Activated CD8-positive, alpha-beta memory T cell treated with anti-CD3 and anti-CD28 coated beads, Interleukin-2, amount 50 U/mL, for 24 hours (primary cell): ENCODE data around the gene DSTYK.
"Not testable (repeated sequence)": the region's sequence is repeated elsewhere in the genome, so short reads cannot be mapped to it uniquely, and the experiment has no call there.

Experiments used
- DNase-seq: peaks from one replicate; pipeline ENCODE4 v3.0.0-alpha.2; 2020; ENCODE audit errors: extremely low read depth

DSTYK gene

DNA sequence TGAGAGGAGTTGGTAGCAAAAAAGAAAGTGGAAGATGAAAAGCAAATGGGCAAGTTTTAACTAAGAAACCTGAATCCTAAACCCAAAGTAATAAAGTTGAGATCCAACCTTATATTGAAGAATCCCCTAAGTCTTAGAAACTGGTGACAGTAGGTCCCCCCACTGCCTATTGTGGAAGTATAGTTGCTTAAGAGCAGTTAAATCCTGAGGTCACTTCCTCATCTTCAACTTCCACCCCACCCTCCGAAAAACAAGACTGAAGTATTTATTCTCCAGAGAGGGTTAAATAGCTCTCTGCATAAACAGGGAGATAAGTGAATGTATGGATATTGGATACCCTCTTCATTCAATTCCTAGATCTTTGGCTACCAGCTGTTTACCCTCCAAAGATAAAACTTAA lies 3.3 kb upstream of the DSTYK start:
- DNase-seq = no peak

DNA sequence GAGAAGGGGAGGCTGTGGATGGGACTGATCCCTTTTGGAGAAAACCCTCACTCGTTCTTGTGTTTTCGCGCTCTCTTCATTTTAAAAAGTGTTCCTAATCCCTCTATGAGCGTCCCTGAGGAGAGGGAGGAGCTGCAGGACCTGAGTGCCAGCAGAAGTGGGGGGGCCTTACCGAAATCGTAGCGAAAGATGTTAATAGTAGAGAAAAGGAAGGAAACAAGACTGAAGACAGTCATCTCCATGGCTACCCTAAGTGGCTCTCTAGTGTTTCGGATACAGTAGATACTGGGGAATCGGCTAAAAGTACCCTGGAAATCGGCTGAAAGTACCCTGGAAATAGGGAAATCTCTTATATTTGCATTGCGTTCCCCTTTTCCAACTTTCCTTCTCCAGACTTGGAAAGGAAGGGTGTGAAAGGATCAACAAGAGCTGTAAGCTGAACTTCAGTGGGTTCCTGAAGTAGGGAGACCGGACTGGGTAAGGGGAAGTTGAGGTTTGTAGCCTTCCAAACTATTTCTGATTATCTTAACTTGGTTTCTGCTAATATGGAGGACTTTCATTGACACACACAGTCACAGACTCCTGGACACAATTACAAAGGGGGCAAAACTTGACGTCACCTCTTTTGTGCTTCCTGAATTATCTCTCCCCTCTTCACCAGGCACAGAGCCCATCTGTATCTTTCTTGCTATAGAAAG lies 486 bp upstream of the DSTYK start:
- DNase-seq = no peak

DNA sequence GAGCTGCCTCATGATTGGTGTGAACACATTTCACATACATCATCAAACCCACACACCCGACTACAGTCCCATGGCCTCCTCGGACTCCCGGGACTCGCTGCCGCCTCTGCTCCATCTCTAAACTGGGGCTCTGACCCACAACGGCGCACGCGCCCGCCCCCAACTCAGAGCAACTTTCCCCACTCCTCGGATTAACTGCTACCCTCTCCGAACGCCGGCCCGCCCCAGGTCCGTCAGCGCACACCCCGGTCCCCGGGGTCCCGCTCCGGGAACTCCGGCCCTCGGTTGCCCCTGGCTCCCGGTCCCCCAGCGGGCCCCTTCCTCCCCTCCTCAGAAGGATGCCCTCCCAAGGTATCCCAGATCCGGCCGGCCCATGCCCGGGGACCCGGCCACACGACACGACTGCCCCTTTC lies 740 bp downstream of the DSTYK start:
- no peak for DNase-seq

DNA sequence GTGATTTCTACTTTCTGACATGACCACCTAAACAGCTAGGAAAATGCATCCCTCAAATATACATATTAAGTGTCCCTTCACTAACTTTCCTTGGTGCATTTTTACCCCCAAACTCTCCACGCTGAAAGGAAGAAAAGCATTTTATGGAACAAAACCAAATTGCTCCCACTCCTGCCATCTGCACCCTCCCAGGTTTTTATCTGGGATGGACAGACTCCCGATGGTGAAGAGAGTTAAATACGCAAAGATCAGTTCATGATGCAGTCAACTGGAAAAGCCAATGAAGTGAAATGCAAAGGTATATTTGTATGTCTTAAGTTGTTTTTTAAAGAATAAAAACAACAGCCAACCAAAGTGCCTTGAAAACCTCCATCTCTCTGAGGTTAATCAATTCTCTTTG lies 2.7 kb downstream of the DSTYK start:
- DNase-seq = no peak

DNA sequence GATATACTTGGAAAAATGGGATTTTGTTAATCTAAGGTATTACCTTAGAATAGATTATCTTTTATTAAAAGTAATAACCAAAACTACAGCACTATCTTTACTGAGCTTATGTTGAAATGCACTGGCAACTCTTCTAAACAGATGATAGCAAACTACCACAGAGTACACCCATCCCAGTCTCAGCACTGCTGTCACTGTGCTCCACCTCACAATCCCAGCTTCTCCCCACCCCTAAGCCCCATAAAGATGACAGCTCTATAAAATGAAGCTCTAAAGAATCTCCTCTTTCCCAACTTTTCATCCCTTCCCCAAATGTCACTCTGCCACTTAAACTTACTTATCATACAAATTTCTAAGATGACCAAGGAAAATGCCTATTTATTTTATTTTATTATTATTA lies 6.4 kb downstream of the DSTYK start:
- DNase-seq = no peak

DNA sequence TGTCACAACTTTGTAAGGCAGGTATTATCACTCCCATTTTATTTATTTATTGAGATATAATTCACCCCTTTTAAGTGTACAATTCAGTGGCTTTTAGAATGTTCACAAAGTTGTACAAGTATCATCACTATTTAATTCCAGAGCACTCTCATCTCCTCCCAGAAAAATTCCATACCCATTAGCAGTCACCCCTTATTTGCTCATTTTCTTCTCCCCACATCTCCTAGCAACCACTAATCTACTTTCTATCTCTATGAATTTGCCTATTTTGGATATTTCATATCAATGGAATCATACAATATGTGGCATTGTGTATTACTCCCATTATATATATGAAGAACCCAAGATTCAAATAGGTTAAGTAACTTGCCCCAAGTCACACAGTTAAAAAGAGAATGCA lies 7.0 kb downstream of the DSTYK start:
- DNase-seq = no peak

DNA sequence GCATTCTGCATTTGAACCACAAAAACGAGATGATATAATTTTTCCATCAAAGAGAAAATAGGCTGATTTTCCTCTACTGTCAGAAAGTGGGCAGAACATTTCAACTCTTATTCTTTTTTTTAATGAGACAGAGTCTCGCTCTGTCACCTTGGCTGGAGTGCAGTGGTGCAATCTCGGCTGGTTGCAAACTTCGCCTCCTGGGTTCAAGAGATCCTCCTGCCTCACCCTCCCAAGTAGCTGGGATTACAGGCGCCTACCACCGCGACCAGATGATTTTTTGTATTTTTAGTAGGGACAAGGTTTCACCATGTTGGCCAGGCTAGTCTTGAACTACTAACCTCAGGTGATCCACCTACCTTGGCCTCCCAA lies 11.6 kb downstream of the DSTYK start:
- no peak for DNase-seq

DNA sequence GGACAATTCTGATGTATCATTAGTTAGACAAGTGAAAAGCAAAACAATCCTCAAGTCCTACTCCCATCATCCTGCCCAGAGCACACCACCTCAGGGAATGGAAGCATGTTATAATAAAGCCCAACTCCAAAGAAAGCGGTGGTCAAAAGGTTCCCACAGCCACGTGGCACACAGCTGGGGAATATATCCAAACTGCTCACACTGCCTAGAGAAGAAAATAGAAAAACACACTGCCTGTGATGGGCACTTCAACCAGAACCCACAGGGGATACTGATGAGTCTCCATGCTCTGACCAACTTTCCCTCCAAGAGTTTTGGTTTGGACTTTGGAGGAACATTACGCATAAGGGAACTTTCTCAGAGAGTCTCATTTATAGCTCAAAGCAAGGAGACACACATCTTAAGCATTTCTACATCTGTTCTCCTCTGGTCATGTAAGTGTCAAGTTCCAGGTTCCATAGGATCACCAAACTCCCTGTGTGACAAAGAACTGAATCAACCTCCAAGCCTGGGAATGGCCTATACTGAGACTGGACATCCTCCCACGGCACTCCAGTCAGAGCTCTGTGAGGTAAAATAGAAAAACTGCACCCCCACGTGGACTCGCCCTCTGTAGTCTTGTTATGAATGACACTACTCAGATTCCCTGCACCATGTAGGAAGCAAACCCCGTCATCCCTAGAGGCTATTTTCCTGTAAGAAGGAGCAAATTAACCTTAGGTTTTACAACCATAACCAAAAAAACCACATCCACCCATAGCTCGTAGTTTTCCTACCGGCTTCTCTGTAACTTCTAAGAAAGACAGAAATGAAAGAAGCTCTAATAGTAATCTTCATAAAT lies 12.2 kb downstream of the DSTYK start:
- DNase-seq = no peak

DNA sequence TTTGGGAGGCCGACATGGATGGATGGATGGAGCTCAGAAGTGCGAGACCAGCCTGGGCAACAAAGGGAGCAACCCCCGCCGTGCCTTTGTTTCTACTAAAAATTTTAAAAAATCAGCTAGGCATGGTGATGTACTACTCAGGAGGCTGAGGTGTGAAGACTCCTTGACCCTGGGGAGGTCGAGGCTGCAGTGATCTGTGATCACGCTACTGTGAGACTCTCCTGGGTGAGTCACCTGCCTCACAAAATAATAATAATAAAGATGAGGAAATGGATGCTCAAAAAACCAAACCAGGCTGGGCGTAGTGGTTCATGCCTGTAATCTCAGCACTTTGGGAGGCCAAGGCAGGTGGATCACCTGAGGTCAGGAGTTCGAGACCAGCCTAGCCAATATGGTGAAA lies 19.2 kb downstream of the DSTYK start:
- DNase-seq = no peak

DNA sequence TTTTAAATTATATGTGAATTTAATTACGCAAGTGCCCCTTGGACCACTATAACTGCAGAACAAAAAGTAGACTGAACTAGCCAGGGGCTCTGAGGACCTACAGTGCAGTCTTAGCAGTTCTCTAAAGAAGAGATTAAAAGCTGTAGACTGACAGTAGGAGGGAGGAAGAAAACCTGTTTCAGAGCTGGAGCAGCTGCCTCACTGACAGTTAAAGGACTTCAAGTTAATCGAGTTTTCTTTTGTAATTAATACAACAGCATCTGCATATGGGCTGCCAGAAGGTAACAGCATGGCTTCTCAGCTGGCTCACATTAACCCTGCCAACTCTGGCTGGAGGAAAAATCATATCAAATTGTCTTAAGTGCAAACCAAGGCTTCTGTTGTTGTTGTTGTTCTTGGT lies 19.9 kb downstream of the DSTYK start:
- DNase-seq = no peak

DNA sequence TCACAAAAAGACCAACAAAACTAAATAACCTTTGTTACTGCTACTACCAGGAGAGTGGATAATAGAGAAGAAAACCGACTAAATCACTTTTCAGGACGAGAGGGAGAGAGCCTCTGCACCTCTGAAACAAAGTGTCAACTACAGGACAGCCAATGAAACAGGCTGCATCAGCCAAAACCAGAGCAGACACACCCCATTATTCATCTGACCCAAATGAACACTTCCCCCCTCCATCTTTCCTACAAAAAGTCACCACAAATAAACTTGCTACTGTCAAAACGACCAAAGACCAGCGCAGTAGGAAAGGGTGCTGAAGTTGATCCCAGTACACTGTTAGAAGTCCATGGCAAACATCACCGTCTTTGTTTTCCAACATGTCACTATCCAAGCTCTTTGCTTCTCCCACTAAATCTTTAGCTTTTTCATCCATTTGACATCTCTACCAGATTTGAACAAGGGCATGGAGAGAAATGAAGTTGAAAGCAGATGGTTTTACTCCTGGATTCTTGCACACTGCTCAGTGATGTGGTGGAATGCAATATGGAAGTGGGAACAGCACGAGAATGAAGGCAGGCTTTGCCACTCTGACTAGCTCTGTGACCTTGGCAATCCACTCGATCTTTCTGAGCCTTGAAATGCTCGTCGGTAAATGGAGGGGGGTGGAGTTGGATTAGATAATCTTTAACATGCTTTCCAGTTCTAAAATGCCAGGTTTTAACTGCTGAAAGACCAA lies 20.5 kb downstream of the DSTYK start:
- DNase-seq = no peak

DNA sequence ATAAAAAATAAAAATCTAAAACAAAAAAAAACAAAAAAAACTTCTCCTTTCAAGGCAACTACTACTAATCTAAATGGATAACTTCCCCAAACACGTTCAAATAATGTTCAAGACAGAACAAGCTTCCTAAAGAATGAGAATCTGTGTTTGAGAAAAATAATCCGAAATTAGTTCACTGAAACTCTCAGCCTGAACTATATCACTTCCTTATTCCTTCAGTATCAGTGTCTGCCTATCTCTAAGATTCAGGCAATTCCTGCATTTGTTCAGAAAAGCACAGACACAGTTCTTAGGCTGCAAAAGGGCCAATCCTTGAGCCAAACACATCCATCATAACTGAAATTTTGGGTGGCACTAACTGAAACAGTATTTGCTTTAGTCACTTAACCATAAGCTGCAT lies 22.4 kb downstream of the DSTYK start:
- no peak for DNase-seq

DNA sequence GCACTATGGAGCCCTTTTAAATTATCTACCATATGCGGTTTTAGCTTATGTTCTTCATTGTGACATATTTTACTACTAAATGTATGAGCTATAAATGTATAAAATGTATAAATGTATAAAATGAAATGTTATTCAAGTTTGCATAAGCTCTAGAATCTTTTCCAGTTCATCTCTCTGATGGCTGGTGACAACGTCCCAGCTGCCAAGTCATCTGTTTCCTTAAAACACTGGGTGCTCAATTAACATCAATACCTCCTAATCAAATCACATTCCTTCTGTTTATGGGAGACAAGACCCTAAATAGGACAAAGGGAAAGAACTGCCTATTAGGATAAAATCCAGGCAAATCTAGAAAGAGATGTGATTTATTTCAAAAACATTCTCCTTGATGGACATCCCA lies 22.9 kb downstream of the DSTYK start:
- no peak for DNase-seq

DNA sequence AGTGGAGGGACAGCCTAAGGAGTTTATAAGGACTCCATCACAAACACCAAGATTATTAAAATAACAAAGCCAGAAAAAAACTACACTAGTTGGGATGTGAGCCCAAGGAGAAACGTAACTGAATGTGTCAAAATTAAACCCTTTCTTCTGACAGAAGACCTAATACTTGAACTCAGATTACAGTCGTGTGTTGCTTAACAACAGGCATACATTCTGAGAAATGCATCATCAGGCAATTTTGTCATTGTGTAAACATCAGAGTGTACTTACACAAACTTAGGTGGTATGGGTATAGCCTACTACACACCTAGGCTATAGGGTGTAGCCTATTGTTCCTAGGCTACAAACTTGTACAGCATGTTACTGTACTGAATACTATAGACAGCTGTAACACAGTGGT lies 23.4 kb downstream of the DSTYK start:
- DNase-seq = no peak

DNA sequence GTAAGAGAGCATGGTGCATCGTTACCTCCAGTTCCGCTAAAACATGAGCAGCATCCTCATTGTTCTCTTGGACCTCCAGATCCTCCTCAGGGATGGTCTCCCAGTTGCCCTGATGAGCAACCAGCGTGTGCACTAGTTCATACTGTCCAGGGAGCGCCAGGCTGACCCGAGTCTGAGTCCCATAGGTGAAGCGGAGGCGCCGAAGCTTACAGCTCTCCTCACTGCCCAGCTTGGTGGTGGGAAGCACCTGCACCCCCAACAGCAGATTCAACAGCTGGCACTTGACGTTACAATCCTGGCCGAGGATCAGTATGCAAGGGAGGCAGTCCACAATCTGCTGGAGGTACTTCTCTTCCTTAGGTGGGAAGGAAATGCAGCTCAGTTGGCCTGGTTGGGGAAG lies 24.1 kb downstream of the DSTYK start:
- no peak for DNase-seq

DNA sequence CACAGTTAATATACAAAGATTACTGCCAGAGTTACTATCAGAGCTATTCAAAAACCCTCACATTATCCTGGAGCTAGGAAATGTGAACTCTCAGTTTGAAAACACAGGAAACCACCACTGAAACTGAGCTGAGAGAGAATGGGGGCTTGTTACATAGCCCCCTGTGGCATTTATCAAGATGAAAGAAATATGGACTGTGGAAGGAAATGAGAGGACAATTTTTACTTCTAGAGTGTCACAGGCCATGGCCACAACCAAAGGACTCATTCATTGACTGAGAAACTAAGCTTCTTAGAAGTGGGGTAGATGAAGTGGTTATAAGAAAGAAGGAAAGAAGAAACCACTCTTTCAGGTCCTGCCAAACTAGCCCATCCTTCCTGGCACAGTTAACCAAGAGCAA lies 25.3 kb downstream of the DSTYK start:
- no peak for DNase-seq

DNA sequence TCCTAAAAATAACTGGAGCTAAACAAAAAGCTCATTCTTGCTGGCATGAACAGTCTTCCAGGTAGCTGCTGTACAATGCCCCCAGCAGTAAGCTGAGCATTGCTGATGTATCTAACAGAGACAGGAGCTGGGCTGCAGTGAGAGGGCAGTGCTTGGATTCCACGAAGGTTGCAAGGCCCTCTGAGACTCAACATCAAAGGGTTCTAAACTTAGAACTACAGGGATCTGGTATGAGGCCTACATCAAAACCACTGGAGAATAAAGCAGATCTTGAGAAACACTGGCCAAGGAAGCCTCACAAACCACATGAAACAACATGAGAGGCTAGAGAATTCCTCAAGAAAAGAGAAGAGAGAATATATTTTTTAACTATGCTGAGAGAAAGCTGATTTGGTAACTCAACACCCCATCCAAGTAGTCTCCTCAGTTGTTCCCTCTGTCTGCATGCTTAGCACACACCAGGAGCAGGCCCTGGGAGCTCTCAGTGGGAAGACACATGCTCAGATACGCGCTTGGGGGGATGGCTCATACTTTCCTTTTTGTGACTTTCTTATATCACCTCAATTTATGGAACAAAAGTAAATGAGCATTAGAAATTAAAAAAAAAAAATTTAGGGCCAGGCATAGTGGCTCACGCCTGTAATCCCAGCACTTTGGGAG lies 27.7 kb downstream of the DSTYK start:
- no peak for DNase-seq

DNA sequence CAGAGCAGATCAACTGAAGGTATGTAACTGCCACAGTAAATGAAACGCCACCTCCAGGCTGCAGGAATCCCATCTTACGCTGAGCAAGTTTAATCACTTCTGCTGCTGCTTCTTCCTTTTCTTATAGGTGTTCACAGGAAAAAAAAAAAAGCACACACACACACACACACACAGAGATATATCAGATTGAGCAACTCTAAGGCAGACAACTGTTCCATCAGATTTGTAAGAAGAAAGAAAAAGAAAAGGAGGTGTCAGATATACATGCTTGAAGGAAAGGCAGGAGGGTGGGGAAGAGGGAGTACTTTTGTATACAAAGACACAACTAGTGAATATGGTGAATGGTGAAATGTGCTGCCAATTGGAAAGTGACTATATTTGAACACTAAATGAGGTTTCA lies 28.6 kb downstream of the DSTYK start:
- DNase-seq = no peak

DNA sequence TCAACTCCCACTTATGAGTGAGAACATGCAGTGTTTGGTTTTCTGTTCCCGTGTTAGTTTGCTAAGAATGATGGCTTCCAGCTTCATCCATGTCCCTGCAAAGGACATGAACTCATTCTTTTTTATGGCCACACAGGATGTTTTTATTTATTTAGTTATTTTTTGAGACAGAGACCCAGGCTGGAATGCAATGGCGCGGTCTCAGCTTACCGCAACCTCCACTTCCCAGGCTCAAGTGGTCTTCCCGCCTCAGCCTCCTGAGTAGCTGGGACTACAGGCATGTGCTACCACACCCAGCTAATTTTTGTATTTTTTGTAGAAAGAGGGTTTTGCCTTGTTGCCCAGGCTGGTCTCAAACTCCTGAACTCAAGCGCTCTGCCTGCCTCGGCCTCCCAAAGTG lies 31.2 kb downstream of the DSTYK start:
- DNase-seq = not testable (repeated sequence)

DNA sequence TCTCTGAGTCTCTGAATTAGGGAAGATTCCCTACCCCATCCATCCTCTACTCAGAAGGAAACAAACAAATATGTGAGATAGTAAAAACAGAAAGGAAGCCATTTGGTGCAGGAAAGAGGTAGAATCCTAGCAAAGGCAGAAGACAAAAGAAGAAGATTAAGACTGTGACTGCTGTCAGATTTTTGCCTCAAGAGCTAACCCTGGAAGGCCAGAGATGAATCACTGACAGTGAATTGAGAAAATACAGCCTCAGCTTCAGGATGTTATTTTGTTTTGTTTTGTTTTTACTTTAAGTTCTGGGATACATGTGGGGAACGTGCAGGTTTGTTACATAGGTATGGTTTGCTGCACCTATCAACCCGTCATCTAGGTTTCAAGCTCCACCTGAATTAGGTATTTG lies 31.7 kb downstream of the DSTYK start:
- DNase-seq = no peak

DNA sequence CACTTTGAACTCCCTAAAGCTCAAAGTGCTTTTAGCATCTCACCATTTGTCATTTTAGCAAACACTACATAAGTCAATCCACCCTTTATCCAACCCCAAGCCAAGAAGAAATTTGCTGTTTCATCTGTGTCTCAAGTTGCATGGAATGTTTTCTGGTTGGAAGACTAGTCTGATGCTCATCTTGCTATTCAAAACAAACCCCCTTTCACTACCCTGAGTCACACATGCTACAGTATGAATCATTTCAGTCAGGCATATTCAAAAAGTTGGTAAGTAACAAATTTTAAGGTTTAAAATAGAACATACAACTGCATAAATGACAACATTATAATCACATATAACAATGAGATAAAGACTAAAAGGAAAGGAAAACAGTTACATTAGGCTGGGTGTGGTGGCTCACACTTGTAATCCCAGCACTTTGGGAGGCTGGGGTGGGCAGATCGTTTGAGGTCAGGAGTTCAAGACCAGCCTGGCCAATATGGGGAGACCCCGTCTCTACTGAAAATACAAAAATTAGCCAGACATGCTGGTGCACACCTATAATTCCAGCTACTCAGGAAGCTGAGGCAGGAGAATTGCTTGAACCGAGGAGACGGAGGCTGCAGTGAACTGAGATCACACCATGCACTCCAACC lies 38.7 kb downstream of the DSTYK start:
- no peak for DNase-seq

DNA sequence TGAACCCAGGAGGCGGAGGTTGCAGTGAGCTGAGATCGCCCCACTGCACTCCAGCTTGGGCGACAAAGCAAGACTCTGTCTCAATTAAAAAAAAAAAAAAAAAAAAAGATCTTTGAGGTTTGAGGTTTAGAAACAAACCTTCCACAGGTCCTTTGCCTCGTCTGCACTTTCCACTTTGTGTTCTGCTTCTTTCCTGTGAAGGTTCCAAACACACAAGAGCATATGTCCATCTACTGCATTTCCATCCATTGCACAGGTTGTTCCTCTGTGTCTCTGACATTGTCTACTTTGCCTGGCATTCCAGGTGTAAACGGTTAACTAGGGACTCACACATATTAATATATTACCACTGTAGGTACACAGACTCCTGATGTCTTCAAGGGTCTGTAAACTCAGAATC lies 40.1 kb downstream of the DSTYK start:
- DNase-seq = no peak
